ENCODE data around the gene C20orf173. TPM values are rescaled to one million over a fixed set of nuclear protein-coding genes. Genes with fewer than 3 reads are reported as not detected.

C20orf173 gene
- total RNA-seq (2021) = not detected in 2 replicates
- not detected for Bru-seq, nascent RNA
- not detected for BruChase-seq, experiment 1, labeled RNA remaining after a 2-hour chase
- not detected for BruChase-seq, experiment 2, labeled RNA remaining after a 6-hour chase
- long read RNA-seq = 0 reads

DNA sequence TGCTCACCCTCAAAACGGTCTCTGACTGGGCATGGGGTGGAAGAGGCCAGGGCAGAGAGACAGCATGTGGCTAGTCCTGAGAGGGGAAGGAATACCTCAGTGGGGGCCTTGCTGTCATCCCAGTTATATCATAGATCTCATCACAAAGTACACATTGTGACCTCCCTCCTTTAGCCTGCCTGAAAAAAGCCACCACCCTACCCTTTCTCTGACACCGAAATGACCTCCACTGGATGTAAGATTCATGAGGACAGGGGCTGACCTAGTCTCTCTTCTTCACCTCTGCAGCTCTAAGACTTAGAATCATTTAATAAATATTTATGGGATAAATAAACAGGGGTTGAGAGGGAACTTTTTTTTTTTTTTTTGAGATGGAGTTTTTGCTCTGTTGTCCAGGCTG, at the start of gene C20orf173:
Gene C20orf173, minus strand, starts transcription at position 101 of the 400 bp plus-strand sequence. CDS start 279 bp downstream, outside the sequence.
- Histone ChIP-seq H3K9me2 (ENCODE audit: insufficient read depth) (no peaks in the 10 kb centered on the region), H3K4me1 (replicated peaks; ENCODE audit: insufficient read depth) (no peaks in the 10 kb centered on the region), H3K27ac (no peak within 1 kb of the TSS), H3K36me3 (ENCODE audit: low read depth) (no peaks in the 10 kb centered on the region), H3K27me3 (ENCODE audit: insufficient read depth, low read depth) (no peaks in the 10 kb centered on the region), H4K20me1 (ENCODE audit: insufficient read depth) (no peaks in the 10 kb centered on the region), H3F3A (ENCODE audit: insufficient read depth, low read depth) (no peaks in the 10 kb centered on the region), H3K4me3 (no peak within 1 kb of the TSS), H3K79me2 (ENCODE audit: low read depth) (no peaks in the 10 kb centered on the region), H3K9me3 (ENCODE audit: insufficient read depth, low read depth) (no peaks in the 10 kb centered on the region), H2AFZ (no peak within 1 kb of the TSS), H3K4me2 (no peak within 1 kb of the TSS)
- POLR2A ChIA-PET (ENCODE audit: unreplicated experiment) = no interaction called here
- intact Hi-C loops (cut with micrococcal nuclease; ENCODE audit: unreplicated experiment) = no loop called here
- CTCF ChIA-PET = no interaction called here
- TF ChIP-seq CTCF (conservative IDR thresholded peaks at IDR 0.05) = no peak
- no peak for TF ChIP-seq EZH2 (IDR thresholded peaks at IDR 0.05; ENCODE audit: low read depth)
- BruUV-seq (replicated peaks) = no TSS peak
- DNase-seq = no peak

GRCh38 chr20:35579196-35579595, 49.7 kb upstream of the C20orf173 start:
- CTCF ChIA-PET = no interaction called here
- TF ChIP-seq CTCF (conservative IDR thresholded peaks at IDR 0.05) (no peak), EZH2 (IDR thresholded peaks at IDR 0.05; ENCODE audit: low read depth) (no peak)

DNA sequence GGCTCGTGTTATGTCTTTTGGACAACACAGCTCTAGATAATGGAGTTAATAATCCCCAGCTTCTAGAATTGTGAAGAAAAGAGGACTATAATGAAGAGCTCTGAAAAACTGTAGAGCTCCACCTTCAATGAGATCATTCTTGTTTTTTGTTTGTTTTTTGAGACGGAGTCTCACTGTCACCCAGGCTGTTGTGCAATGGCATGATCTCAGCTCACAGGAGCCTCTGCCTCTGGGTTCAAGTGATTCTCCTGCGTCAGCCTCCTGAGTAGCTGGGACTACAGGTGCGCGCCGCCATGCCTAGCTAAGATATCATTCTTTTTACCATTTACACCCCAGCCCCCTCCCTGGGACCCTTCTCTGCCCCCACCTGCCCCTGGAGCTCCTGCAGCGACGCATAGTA, 49.0 kb upstream of the C20orf173 start:
- no peaks in the 10 kb centered on the region for H4K20me1 ChIP-seq (ENCODE audit: insufficient read depth)
- H3K27me3 ChIP-seq (ENCODE audit: insufficient read depth, low read depth) = no peaks in the 10 kb centered on the region
- peaks cover 37% of the 10 kb centered on the region for H3F3A ChIP-seq (ENCODE audit: insufficient read depth, low read depth)
- no peak overlapping the region for H2AFZ ChIP-seq
- no peak overlapping the region for H3K4me3 ChIP-seq
- peak in 1 of 2 experiments; percentile 54 for DNase-seq
- BruUV-seq (replicated peaks) = no TSS peak
- H3K27ac ChIP-seq = 0 out of 2 replicates have a peak overlapping the region, but pooled peaks have one; percentile 24
- POLR2A ChIA-PET (ENCODE audit: unreplicated experiment) = interaction anchor here (0.6 kb wide), 1 partner anchor 10 kb away, joined by 13 read pairs; no protein-coding TSS in a partner anchor
- intact Hi-C loops (cut with micrococcal nuclease; ENCODE audit: unreplicated experiment) = no loop called here
- H3K36me3 ChIP-seq (ENCODE audit: low read depth) = peaks cover 19% of the 10 kb centered on the region
- CTCF ChIA-PET = interaction anchor here (0.6 kb wide), 1 partner anchor 34 kb away, joined by 6 read pairs; no protein-coding TSS in a partner anchor
- no peaks in the 10 kb centered on the region for H3K9me3 ChIP-seq (ENCODE audit: insufficient read depth, low read depth)
- peaks cover 44% of the 10 kb centered on the region for H3K4me1 ChIP-seq (replicated peaks; ENCODE audit: insufficient read depth)
- H3K79me2 ChIP-seq (ENCODE audit: low read depth) = no peaks in the 10 kb centered on the region
- H3K4me2 ChIP-seq = peak overlapping the region; percentile 26; the same call in 1 of the 2 replicates
- H3K9me2 ChIP-seq (ENCODE audit: insufficient read depth) = no peaks in the 10 kb centered on the region
- no peak for TF ChIP-seq EZH2 (IDR thresholded peaks at IDR 0.05; ENCODE audit: low read depth)
- no peak for TF ChIP-seq CTCF (conservative IDR thresholded peaks at IDR 0.05)

More at GRCh38 chr20:35579196-35579595, 49.7 kb upstream of the C20orf173 start:
- Histone ChIP-seq H3K27ac (no peak overlapping the region), H3K9me3 (ENCODE audit: insufficient read depth, low read depth) (no peaks in the 10 kb centered on the region), H2AFZ (no peak overlapping the region), H4K20me1 (ENCODE audit: insufficient read depth) (no peaks in the 10 kb centered on the region), H3K4me3 (no peak overlapping the region), H3K79me2 (ENCODE audit: low read depth) (no peaks in the 10 kb centered on the region), H3K4me2 (no peak overlapping the region), H3K9me2 (ENCODE audit: insufficient read depth) (no peaks in the 10 kb centered on the region), H3K27me3 (ENCODE audit: insufficient read depth, low read depth) (no peaks in the 10 kb centered on the region), H3F3A (ENCODE audit: insufficient read depth, low read depth) (peaks cover 37% of the 10 kb centered on the region), H3K36me3 (ENCODE audit: low read depth) (peaks cover 14% of the 10 kb centered on the region; the same call in 1 of the 2 replicates), H3K4me1 (replicated peaks; ENCODE audit: insufficient read depth) (peaks cover 44% of the 10 kb centered on the region)
- no TSS peak for BruUV-seq (replicated peaks)
- POLR2A ChIA-PET (ENCODE audit: unreplicated experiment) = interaction anchor here (0.6 kb wide), 1 partner anchor 1316 kb away, joined by 3 read pairs; no protein-coding TSS in a partner anchor
- intact Hi-C loops (cut with micrococcal nuclease; ENCODE audit: unreplicated experiment) = no loop called here
- no peak for DNase-seq
